Parathyroid adenoma (tissue), 2 donors: ENCODE data around the gene SKI.

Experiments
- H2AFZ ChIP-seq: fragments of 300-600 bp; sonication (generic); one replicate; pipeline ENCODE4 v1.7.0; 2017; ENCODE audit warnings: antibody characterized with exemption, mild to moderate bottlenecking
- H3K27ac ChIP-seq: fragments of 300-600 bp; sonication (generic); one replicate; pipeline ENCODE4 v1.7.0; 2017
- H3K27me3 ChIP-seq: fragments of 300-600 bp; sonication (generic); one replicate; pipeline ENCODE4 v1.7.0; 2017; ENCODE audit warnings: low read length; ENCODE audit not compliant: control insufficient read depth, insufficient read depth
- H3K36me3 ChIP-seq: fragments of 300-600 bp; sonication (generic); one replicate; pipeline ENCODE4 v1.7.0; 2017; ENCODE audit warnings: low read length; ENCODE audit not compliant: control insufficient read depth, insufficient read depth
- H3K4me1 ChIP-seq: fragments of 300-600 bp; sonication (generic); one replicate; pipeline ENCODE4 v1.7.0; 2017; ENCODE audit warnings: control low read depth
- H3K4me2 ChIP-seq: fragments of 300-600 bp; sonication (generic); one replicate; pipeline ENCODE4 v1.7.0; 2017; ENCODE audit warnings: low read length
- H3K4me3 ChIP-seq: fragments of 300-600 bp; sonication (generic); one replicate; pipeline ENCODE4 v1.7.0; 2017; ENCODE audit warnings: low read depth, low read length
- H3K79me2 ChIP-seq: fragments of 300-600 bp; sonication (generic); one replicate; pipeline ENCODE4 v1.7.0; 2017; ENCODE audit warnings: control low read depth
- H3K9ac ChIP-seq: fragments of 300-600 bp; sonication (generic); one replicate; pipeline ENCODE4 v1.7.0; 2017; ENCODE audit warnings: mild to moderate bottlenecking
- H3K9me3 ChIP-seq: fragments of 300-600 bp; sonication (generic); one replicate; pipeline ENCODE4 v1.7.0; 2017; ENCODE audit warnings: low read length; ENCODE audit not compliant: control insufficient read depth
- TF ChIP-seq, protein P1 (sequence below): fragments of 300-600 bp; sonication (generic); IDR thresholded peaks from one replicate; pipeline ENCODE4 v1.7.0; 2017; ENCODE audit warnings: antibody characterized with exemption, mild to moderate bottlenecking
- donor health status: primary hyperparathyroidism.

The SKI gene

DNA sequence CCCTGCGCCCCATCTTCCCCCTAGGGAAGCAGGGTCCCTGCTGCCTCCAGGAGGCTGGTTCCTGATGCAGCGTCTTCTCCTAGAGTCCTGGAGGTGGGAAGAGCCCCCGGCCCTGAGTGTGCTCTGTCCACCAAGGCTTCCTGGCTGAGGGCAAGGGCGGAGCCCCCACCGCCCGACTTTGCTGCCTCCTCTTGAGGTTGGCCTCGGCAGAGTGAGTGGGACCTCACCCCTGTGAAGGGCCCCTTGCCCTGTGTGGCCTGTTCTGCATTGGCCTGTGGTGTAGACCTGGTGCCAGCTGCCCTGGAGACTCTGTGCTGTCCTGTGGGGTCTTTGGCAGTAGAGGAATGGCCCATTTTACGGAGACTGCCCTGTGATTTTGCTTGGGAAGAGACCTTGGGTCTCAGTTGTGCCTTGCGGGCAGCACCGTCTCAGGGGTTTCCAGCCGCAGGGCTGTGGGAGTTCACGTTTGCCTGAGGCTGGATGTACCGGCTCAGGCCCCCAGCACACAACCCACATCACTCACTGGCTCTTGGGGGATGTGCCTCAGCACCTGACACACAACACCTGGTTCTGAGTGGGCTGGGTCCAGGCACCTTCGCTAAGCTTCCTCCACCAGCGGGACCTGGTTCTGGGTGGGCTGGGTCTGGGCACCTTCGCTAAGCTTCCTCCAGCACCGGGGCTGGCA, 73.6 kb downstream of the SKI start:
- Histone ChIP-seq H3K9ac (no peak overlapping the region), H3K9me3 (no peaks in the 10 kb centered on the region), H3K4me2 (no peak overlapping the region), H3K27me3 (no peaks in the 10 kb centered on the region), H3K4me3 (no peak overlapping the region), H3K4me1 (no peaks in the 10 kb centered on the region), H3K27ac (peak overlapping the region; percentile 53), H2AFZ (no peak overlapping the region), H3K36me3 (no peaks in the 10 kb centered on the region), H3K79me2 (peaks cover 5% of the 10 kb centered on the region)
- TF ChIP-seq, protein P1, sequence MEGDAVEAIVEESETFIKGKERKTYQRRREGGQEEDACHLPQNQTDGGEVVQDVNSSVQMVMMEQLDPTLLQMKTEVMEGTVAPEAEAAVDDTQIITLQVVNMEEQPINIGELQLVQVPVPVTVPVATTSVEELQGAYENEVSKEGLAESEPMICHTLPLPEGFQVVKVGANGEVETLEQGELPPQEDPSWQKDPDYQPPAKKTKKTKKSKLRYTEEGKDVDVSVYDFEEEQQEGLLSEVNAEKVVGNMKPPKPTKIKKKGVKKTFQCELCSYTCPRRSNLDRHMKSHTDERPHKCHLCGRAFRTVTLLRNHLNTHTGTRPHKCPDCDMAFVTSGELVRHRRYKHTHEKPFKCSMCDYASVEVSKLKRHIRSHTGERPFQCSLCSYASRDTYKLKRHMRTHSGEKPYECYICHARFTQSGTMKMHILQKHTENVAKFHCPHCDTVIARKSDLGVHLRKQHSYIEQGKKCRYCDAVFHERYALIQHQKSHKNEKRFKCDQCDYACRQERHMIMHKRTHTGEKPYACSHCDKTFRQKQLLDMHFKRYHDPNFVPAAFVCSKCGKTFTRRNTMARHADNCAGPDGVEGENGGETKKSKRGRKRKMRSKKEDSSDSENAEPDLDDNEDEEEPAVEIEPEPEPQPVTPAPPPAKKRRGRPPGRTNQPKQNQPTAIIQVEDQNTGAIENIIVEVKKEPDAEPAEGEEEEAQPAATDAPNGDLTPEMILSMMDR: no peak

DNA sequence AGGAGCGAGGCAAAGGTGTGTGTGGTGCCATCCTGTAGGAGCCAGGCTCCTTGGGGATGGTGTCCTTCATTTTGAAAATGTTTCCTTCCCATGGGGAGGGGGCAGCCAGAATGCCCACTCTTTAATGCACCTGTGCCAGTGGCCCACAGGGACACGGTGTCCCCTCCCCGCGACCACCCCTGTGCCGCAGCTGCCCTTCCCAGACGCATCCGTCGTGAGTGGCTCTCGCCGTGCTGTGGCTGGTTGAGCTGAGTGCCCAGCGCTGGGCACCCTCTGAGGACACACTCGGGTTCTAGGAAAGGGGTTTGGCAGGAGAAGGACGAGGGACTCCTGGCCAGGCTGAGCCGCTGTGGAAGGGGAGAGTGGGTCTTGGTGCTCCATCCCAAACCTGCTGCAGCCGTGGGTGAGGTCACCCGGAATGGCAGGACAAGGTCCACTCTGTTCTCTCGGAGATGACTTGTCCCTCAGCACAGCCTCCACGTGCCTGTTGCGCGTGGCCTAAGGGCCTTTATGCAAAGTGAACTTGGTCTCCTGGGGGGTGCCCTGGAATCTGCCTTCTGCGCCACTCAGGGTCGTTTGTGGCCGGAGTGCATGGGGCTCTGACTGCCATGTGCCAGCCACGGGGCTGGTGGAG, 74.3 kb downstream of the SKI start:
- TF ChIP-seq, protein P1: no peak
- no peak overlapping the region for H3K4me3 ChIP-seq
- H3K27me3 ChIP-seq: no peaks in the 10 kb centered on the region
- peaks cover 5% of the 10 kb centered on the region for H3K79me2 ChIP-seq
- H3K27ac ChIP-seq: no peak overlapping the region
- no peak overlapping the region for H2AFZ ChIP-seq
- H3K9ac ChIP-seq: no peak overlapping the region
- no peaks in the 10 kb centered on the region for H3K9me3 ChIP-seq
- H3K4me1 ChIP-seq: no peaks in the 10 kb centered on the region
- no peaks in the 10 kb centered on the region for H3K36me3 ChIP-seq
- H3K4me2 ChIP-seq: no peak overlapping the region

GRCh38 chr1:2303016-2303775, 75.1 kb downstream of the SKI start:
- peaks cover 5% of the 10 kb centered on the region for H3K79me2 ChIP-seq
- no peaks in the 10 kb centered on the region for H3K4me1 ChIP-seq
- no peaks in the 10 kb centered on the region for H3K27me3 ChIP-seq
- TF ChIP-seq, protein P1: no peak
- no peak overlapping the region for H3K9ac ChIP-seq
- no peak overlapping the region for H3K4me2 ChIP-seq
- no peak overlapping the region for H2AFZ ChIP-seq
- H3K36me3 ChIP-seq: no peaks in the 10 kb centered on the region
- H3K9me3 ChIP-seq: no peaks in the 10 kb centered on the region
- H3K27ac ChIP-seq: no peak overlapping the region
- no peak overlapping the region for H3K4me3 ChIP-seq

DNA sequence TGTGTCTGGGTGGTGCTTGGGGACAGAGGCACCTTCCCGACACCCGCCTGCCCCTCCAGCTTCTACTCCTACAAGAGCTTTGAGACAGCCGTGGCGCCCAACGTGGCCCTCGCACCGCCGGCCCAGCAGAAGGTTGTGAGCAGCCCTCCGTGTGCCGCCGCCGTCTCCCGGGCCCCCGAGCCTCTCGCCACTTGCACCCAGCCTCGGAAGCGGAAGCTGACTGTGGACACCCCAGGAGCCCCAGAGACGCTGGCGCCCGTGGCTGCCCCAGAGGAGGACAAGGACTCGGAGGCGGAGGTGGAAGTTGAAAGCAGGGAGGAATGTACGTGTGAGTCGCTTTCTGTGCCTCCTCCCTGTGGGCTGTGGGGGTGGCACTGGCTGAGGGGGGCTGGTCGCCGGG, 75.7 kb downstream of the SKI start:
- H3K9me3 ChIP-seq: no peaks in the 10 kb centered on the region
- H3K79me2 ChIP-seq: peaks cover 3% of the 10 kb centered on the region
- H3K27ac ChIP-seq: no peak overlapping the region
- H3K4me1 ChIP-seq: no peaks in the 10 kb centered on the region
- no peak overlapping the region for H2AFZ ChIP-seq
- TF ChIP-seq, protein P1: no peak
- no peaks in the 10 kb centered on the region for H3K36me3 ChIP-seq
- no peaks in the 10 kb centered on the region for H3K27me3 ChIP-seq
- no peak overlapping the region for H3K4me2 ChIP-seq
- no peak overlapping the region for H3K9ac ChIP-seq
- no peak overlapping the region for H3K4me3 ChIP-seq
